GM19025 (cell line): ENCODE data around the gene DDX43.
"Not testable (repeated sequence)": the region's sequence is repeated elsewhere in the genome, so short reads cannot be mapped to it uniquely, and the experiment has no call there.

ENCODE experiments used
- ATAC-seq: cut with Tn5 transposase; IDR thresholded peaks from one replicate; pipeline ENCODE4 v1.9.1; 2021; ENCODE audit warnings: mild to moderate bottlenecking, low read depth, moderate library complexity; ENCODE audit not compliant: unreplicated experiment

Gene DDX43

DNA sequence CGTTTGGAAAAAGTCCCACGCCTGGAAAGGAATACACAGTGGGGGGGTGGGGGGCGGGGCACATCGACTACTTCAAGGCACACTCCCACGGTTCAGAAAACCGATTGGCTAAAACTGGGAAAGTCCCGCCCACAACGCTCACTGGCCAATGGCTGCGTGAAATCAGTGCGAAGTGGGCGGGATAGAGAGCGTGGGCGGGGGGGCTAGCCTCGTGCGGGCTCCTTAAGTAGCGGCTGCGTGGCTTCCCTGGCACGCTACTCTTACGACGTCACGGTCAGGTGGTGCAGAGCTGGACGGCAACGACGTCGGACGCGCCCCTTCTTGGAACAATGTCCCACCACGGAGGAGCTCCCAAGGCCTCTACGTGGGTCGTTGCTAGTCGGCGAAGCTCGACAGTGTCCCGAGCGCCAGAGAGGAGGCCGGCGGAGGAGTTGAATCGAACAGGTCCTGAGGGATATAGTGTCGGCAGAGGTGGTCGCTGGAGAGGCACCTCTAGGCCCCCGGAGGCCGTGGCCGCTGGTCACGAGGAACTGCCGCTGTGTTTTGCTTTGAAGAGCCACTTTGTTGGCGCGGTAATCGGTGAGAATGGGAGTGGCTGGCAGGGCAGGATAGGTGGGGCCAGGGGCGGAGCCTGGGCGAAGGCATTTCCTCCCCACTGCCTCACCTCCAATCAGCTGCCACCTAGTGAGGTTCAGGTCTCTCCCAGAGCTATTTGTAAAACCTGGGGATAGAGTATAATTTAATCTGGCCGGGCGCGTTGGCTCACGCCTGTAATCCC lies at the start of gene DDX43:
Gene DDX43 (plus strand): TSS at position 252 of the 778 bp plus-strand sequence. CDS start 78 bp downstream, at position 330.
- ATAC-seq = no peak

DNA sequence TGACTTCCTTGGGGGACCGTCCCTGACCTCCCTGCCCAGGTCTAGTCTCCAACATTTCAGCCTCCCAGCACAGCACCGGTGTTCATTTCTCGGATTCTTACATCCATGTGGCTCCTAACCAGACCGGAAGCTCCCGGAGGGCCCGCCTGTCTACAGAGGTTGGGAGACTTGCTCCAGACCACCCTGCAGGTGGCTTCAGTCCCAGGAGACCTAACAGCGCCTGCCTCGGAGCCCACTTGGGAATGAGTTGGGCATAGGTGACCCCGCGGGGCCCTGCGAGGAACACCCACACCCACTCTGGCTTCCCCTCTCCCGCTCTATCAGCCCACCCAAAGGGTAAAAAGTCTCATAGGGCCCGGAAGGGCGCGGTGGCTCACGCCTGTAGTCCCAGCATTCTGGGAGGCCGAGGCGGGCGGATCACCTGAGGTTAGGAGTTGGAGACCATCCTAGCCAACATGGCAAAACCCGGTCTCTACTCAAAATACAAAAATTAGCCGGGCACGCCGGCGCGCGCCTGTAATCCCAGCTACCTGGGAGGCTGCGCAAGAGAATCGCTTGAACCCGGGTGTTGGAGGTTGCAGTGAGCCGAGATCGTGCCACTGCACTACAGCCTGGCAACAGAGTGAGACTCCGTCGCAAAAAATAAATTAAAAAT lies 46.0 kb upstream of the DDX43 start:
- no peak for ATAC-seq

DNA sequence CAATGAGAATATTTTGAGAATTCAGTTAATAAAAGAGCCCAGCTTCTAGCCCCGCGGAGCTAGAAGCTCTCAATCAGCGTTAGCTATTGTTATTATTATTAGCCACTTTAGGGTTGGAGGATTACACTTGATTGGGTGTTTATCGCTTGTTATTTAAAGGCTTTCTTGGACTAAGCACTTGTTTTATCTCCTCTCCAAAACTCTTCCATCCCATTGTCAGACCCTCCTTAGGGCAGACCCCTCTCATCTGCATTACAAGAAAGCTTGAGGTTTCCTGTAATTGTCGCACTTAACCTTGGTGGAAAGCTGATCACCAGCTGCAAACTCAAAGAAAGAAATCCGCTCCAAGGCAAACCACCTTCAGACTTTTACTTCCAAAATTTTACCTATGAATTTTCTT lies 45.3 kb upstream of the DDX43 start:
- ATAC-seq = no peak

- no peak for ATAC-seq
Measured at GRCh38 chr6:73353636-73354593, 40.7 kb upstream of the DDX43 start, which contains the start of gene DPPA5. Gene DPPA5 (minus strand): TSS chr6:73354276. CDS start chr6:73354225, 51 bp downstream.

GRCh38 chr6:73362358-73362757 lies 32.3 kb upstream of the DDX43 start, which contains the start of gene KHDC3L:
Gene KHDC3L (plus strand): TSS chr6:73362658. CDS start chr6:73362730, 72 bp downstream.
- no peak for ATAC-seq

- ATAC-seq = no peak
Measured at GRCh38 chr6:73362869-73363536, 31.6 kb upstream of the DDX43 start.

GRCh38 chr6:73363537-73363875 lies 31.1 kb upstream of the DDX43 start:
- no peak for ATAC-seq

DNA sequence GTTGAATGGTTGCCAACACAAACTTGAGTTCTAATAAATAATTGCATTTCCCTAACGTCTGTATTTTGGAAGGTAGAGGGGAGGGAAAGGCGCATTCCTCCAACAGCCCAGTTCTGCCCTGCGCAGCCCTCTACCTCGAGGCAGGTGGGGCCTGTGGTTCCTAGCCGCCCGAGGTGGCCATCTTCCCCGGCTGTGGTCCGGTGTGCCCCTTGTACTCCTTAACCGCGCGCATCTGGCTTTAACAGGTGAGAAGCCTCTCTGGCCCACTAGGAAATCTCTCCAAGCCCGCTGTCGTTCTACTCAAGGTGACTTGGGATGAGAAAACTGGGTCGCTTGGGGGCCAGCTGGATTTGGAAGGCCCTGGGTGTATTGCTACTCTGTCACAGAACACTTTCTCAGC lies 30.5 kb upstream of the DDX43 start:
- ATAC-seq = no peak

DNA sequence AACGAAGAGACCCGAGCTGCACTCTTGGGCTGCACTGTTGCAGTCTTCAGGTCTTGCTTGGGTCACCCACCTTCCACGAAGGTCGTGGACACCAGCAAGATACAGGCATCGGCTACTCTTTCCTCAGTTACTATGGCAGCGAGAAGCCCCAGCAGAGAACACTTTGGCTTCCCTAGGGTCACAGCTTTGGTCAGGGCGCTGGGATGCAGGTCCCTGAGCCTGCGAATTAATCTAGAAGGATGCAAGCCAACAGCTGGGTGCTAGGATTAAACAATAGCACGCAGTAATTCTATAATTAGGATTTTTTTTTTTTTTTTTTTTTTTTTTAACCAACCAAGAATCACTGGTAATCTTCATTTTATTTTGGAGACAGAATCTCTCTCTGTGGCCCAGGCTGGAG lies 30.1 kb upstream of the DDX43 start:
- ATAC-seq = no peak

GRCh38 chr6:73367761-73368355 lies 26.8 kb upstream of the DDX43 start:
- no peak for ATAC-seq

DNA sequence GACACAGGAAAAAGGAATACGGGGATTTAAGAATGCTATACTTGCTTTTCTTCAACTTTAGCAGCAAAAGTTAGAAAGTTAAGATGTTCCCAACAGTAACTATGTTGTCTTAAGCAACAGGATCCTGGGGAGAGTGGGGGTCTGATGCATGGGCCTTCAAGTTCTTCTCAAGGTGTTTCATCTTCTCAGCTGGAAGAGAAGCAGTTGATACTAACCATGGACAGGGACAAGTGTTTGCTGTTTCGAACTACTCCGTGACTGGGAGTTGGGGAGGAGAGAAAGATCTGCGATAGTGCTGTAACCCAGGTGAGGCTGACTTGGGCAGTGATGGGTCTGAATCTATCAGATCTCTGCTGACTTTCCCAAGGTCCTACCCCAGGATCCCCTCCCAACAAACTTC lies 26.0 kb upstream of the DDX43 start:
- no peak for ATAC-seq

GRCh38 chr6:73369157-73369556 lies 25.5 kb upstream of the DDX43 start:
- ATAC-seq = no peak

GRCh38 chr6:73369563-73369962 lies 25.1 kb upstream of the DDX43 start, which contains the start of gene OOEP:
Gene OOEP (minus strand): TSS chr6:73369897. CDS start chr6:73369792, 105 bp downstream.
- ATAC-seq = no peak

- ATAC-seq = no peak
Measured at GRCh38 chr6:73371984-73372383, 22.6 kb upstream of the DDX43 start.

- no peak for ATAC-seq
Measured at GRCh38 chr6:73372516-73372915, 22.1 kb upstream of the DDX43 start.

GRCh38 chr6:73375216-73375615 lies 19.4 kb upstream of the DDX43 start:
- ATAC-seq = no peak

DNA sequence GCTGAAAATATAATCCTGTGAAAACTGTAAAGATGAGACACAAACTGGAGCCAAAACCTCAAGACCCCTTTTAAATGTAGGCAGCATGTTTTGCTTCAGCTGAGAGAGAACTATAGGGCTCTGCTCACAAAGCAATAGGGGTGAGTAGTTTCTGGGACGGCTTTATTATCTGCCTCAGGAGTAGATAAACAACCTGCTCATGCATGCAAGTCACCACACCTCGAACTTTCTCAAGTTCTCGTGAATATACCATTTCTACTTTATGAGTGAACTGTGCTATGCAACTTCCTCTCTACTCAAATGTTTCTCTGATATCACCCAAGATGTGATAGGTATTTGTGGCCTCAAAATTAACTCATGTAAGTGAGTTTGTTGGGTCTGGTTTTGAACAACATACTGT lies 17.4 kb upstream of the DDX43 start:
- no peak for ATAC-seq

- ATAC-seq = not testable (repeated sequence)
Measured at GRCh38 chr6:73381531-73381930, 13.1 kb upstream of the DDX43 start.

- no peak for ATAC-seq
Measured at GRCh38 chr6:73382462-73383113, 12.0 kb upstream of the DDX43 start.
